OCI-LY3 (cell line): ENCODE results near the gene DVL3.
A peak's percentile ranks its signal among the peaks of the same experiment; 100 is the strongest.

Experiments used
- H2AFZ ChIP-seq: fragments of 200-600, 300-600 bp; shearing (Covaris generic); 2 replicates; pipeline ENCODE4 v1.6.0; 2014; ENCODE audit warnings: antibody characterized with exemption, low read depth, low read length
- H3K27ac ChIP-seq: fragments of 200-600, 300-600 bp; sonication (generic); 2 replicates; pipeline ENCODE4 v1.5.1; 2014; ENCODE audit warnings: mild to moderate bottlenecking, low read length, moderate library complexity, mixed read lengths
- H3K27me3 ChIP-seq: fragments of 200-600, 300-600 bp; sonication (generic); 2 replicates; pipeline ENCODE4 v1.6.1; 2014; ENCODE audit warnings: low read depth, low read length, mixed read lengths
- H3K36me3 ChIP-seq: fragments of 200-600, 300-600 bp; sonication (generic); replicated peaks from 2 replicates; pipeline ENCODE3; 2014; ENCODE audit warnings: low read depth, low read length, mixed read lengths
- H3K4me1 ChIP-seq: fragments of 300-600, 200-600 bp; sonication (generic); 2 replicates; pipeline ENCODE4 v1.6.1; 2014; ENCODE audit warnings: low read length, mixed read lengths
- H3K4me2 ChIP-seq: fragments of 200-600, 300-600 bp; sonication (generic); 2 replicates; pipeline ENCODE4 v1.6.1; 2014; ENCODE audit warnings: low read length, mixed read lengths
- H3K4me3 ChIP-seq: fragments of 300-600, 200-600 bp; sonication (generic); 2 replicates; pipeline ENCODE4 v1.5.1; 2014; ENCODE audit warnings: antibody characterized with exemption, mild to moderate bottlenecking, low read length, moderate library complexity
- H3K79me2 ChIP-seq: fragments of 300-600, 200-600 bp; shearing (Covaris generic); 2 replicates; pipeline ENCODE4 v1.6.1; 2014; ENCODE audit warnings: mild to moderate bottlenecking, low read length, mixed read lengths
- H3K9ac ChIP-seq: fragments of 300-600, 200-600 bp; shearing (Covaris generic); 2 replicates; pipeline ENCODE4 v1.6.0; 2014; ENCODE audit warnings: mild to moderate bottlenecking, low read length, moderate library complexity
- H3K9me3 ChIP-seq: fragments of 200-600, 300-600 bp; shearing (Covaris generic); 2 replicates; pipeline ENCODE4 v1.6.1; 2014; ENCODE audit warnings: low read length, mixed read lengths; ENCODE audit not compliant: insufficient read depth
- H4K20me1 ChIP-seq: fragments of 200-600, 300-600 bp; sonication (generic); 2 replicates; pipeline ENCODE4 v1.6.1; 2016; ENCODE audit warnings: low read length, mixed read lengths; ENCODE audit not compliant: insufficient read depth
- EZH2phosphoT487 ChIP-seq: fragments of 200-600 bp; shearing (Covaris generic); IDR thresholded peaks from 2 replicates; pipeline ENCODE4 v1.6.1; 2018; ENCODE audit warnings: antibody characterized with exemption, mixed run types, low read depth
- TF ChIP-seq, protein P1 (sequence below): fragments of 200-600, 300-600 bp; sonication (generic); IDR thresholded peaks from 2 replicates; pipeline ENCODE4 v1.5.1; 2014; ENCODE audit warnings: antibody characterized with exemption, low read length, low read depth

Gene DVL3

DNA sequence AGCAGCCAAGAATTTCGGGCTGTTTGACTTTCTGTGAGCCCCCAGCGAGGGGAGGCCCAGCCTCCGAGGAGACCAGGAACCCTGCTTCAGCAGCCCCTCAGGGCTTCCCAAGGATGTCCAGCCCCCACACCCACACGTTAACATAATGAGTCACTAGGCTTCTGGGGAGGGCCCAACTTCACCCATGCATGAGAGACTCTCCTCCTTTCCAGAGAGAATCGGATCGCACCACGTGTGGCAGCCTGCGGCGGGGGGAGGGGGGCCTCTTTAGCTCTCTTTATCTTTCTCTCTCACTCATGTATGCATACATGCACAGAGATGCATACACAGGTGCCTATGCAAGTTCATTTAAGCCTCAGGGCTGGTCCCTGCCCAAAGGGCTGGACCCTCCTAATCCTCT, 16.4 kb downstream of the DVL3 start:
- Histone ChIP-seq H2AFZ (no peak overlapping the region), H3K9me3 (no peaks in the 10 kb centered on the region), H3K4me3 (peak overlapping the region; percentile 29; the same call in 1 of the 2 replicates), H3K27me3 (no peaks in the 10 kb centered on the region), H3K27ac (peak overlapping the region; percentile 68), H3K79me2 (peaks cover 17% of the 10 kb centered on the region), H4K20me1 (no peaks in the 10 kb centered on the region), H3K4me1 (peaks cover 31% of the 10 kb centered on the region), H3K4me2 (peak overlapping the region; percentile 52), H3K9ac (peak overlapping the region; percentile 43; the same call in 1 of the 2 replicates), H3K36me3 (peaks cover 24% of the 10 kb centered on the region)
- TF ChIP-seq, protein P1, sequence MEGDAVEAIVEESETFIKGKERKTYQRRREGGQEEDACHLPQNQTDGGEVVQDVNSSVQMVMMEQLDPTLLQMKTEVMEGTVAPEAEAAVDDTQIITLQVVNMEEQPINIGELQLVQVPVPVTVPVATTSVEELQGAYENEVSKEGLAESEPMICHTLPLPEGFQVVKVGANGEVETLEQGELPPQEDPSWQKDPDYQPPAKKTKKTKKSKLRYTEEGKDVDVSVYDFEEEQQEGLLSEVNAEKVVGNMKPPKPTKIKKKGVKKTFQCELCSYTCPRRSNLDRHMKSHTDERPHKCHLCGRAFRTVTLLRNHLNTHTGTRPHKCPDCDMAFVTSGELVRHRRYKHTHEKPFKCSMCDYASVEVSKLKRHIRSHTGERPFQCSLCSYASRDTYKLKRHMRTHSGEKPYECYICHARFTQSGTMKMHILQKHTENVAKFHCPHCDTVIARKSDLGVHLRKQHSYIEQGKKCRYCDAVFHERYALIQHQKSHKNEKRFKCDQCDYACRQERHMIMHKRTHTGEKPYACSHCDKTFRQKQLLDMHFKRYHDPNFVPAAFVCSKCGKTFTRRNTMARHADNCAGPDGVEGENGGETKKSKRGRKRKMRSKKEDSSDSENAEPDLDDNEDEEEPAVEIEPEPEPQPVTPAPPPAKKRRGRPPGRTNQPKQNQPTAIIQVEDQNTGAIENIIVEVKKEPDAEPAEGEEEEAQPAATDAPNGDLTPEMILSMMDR, result no peak
- no peak for TF ChIP-seq EZH2phosphoT487

GRCh38 chr3:184172681-184173373, 17.6 kb downstream of the DVL3 start:
- H3K4me3 ChIP-seq, result no peak overlapping the region
- TF ChIP-seq, protein P1, result no peak
- TF ChIP-seq EZH2phosphoT487, result no peak
- H4K20me1 ChIP-seq, result no peaks in the 10 kb centered on the region
- peaks cover 32% of the 10 kb centered on the region for H3K36me3 ChIP-seq
- H3K4me2 ChIP-seq, result no peak overlapping the region
- H2AFZ ChIP-seq, result no peak overlapping the region
- H3K79me2 ChIP-seq, result peaks cover 25% of the 10 kb centered on the region
- H3K4me1 ChIP-seq, result peaks cover 41% of the 10 kb centered on the region
- no peaks in the 10 kb centered on the region for H3K27me3 ChIP-seq
- H3K9ac ChIP-seq, result no peak overlapping the region
- no peaks in the 10 kb centered on the region for H3K9me3 ChIP-seq
- H3K27ac ChIP-seq, result no peak overlapping the region

GRCh38 chr3:184173374-184173722, 18.2 kb downstream of the DVL3 start:
- Histone ChIP-seq H3K4me1 (peaks cover 41% of the 10 kb centered on the region), H3K9me3 (no peaks in the 10 kb centered on the region), H3K4me2 (no peak overlapping the region), H2AFZ (no peak overlapping the region), H4K20me1 (no peaks in the 10 kb centered on the region), H3K79me2 (peaks cover 25% of the 10 kb centered on the region), H3K4me3 (no peak overlapping the region), H3K27ac (no peak overlapping the region), H3K36me3 (peaks cover 36% of the 10 kb centered on the region), H3K27me3 (no peaks in the 10 kb centered on the region), H3K9ac (no peak overlapping the region)
- TF ChIP-seq EZH2phosphoT487, result no peak
- TF ChIP-seq, protein P1, result no peak

- Histone ChIP-seq H3K4me2 (peak overlapping the region; percentile 64), H3K27ac (peak overlapping the region; percentile 19; the same call in 1 of the 2 replicates), H3K9ac (no peak overlapping the region), H3K36me3 (peaks cover 42% of the 10 kb centered on the region), H3K4me1 (peaks cover 41% of the 10 kb centered on the region), H3K4me3 (peak overlapping the region; percentile 54), H3K27me3 (no peaks in the 10 kb centered on the region), H4K20me1 (no peaks in the 10 kb centered on the region), H2AFZ (no peak overlapping the region), H3K79me2 (peaks cover 25% of the 10 kb centered on the region), H3K9me3 (no peaks in the 10 kb centered on the region)
- TF ChIP-seq EZH2phosphoT487, result no peak
- TF ChIP-seq, protein P1, result no peak
Measured at GRCh38 chr3:184174284-184174645, 19.1 kb downstream of the DVL3 start.
